Left lung (tissue), 10 donors: ENCODE data around the gene CD96. TPM values are rescaled to one million over a fixed set of nuclear protein-coding genes. Genes with fewer than 3 reads are reported as not detected.

Experiments
- ATAC-seq: fragments of 200-7000 bp; cut with Tn5 transposase; one replicate; pipeline ENCODE4 v1.9.1; 2020; ENCODE audit warnings: moderate library complexity
- DNase-seq, 4 donors: peaks; one replicate each; pipeline ENCODE4 v3.0.0-alpha.2; 2013 to 2020
- H3K27ac ChIP-seq, 2 donors: fragments of 200-600 bp; sonication (generic) in 1 of 2; one replicate each; pipeline versions ENCODE4 v1.5.0 to v1.8.0; 2020 to 2021
- H3K27me3 ChIP-seq, 2 donors: fragments of 200-600 bp; sonication (generic) in 1 of 2; one replicate each; pipeline versions ENCODE4 v1.5.0 to v1.8.0; 2020 to 2021
- H3K36me3 ChIP-seq, 2 donors: fragments of 200-600 bp; sonication (generic) in 1 of 2; one replicate each; pipeline versions ENCODE4 v1.5.0 to v1.8.0; 2020 to 2021
- H3K4me1 ChIP-seq, 2 donors: fragments of 200-600 bp; one replicate each; pipeline ENCODE4 v1.8.0; 2021
- H3K4me3 ChIP-seq, 2 donors: fragments of 200-600 bp; sonication (generic) in 1 of 2; one replicate each; pipeline versions ENCODE4 v1.5.0 to v1.8.0; 2020 to 2021; ENCODE audit warnings: mild to moderate bottlenecking in 1 of 2
- H3K9me3 ChIP-seq, 2 donors: fragments of 200-600 bp; sonication (generic) in 1 of 2; one replicate each; pipeline versions ENCODE4 v1.5.0 to v1.8.0; 2020 to 2021
- CTCF ChIP-seq, 2 donors: fragments of 200-600 bp; sonication (generic) in 1 of 2; IDR thresholded peaks; one replicate each; pipeline versions ENCODE4 v1.5.0 to v1.8.0; 2021; ENCODE audit warnings: antibody characterized with exemption in 2 of 2
- intact Hi-C, 2 donors: fragments of 100-400 bp; cut with DNase I; formaldehyde crosslinking; loops; one replicate each; pipeline versions ENCODE4 v1.11.2 to v1.14.2; 2022
- polyA plus RNA-seq, 6 donors: library from polyadenylated mRNA; unstranded; fragments of 120-200 nt; gene quantifications; one replicate each; pipeline ENCODE4 v1.2.1, GENCODE V29; 2013; ENCODE audit not compliant: insufficient read length in 6 of 6
- total RNA-seq, 2 donors: library from RNA; stranded (reverse); fragmentation: NEBNext Ultra II Directional; extraction: Animal tissue kit (Norgen Biotek cat#: 25700); gene quantifications; one replicate each; pipeline ENCODE4 v1.2.1, GENCODE V29; 2021
- donor health status: DM: no; HTN: yes; CAD: no.
- donor health status: DM: no; HTN: no; CAD: no.

CD96 gene
- total and polyA plus RNA-seq, 8 donors = 0.53 to 5.3 (median 1.0) TPM

- H3K36me3 ChIP-seq = no peaks in the 10 kb centered on the region
- H3K4me3 ChIP-seq = no peak overlapping the region
- no peaks in the 10 kb centered on the region for H3K4me1 ChIP-seq
- H3K27ac ChIP-seq = no peak overlapping the region
- DNase-seq (no peak), ATAC-seq (no peak)
- H3K27me3 ChIP-seq = no peaks in the 10 kb centered on the region
- intact Hi-C loops = no loop called here
- no peaks in the 10 kb centered on the region for H3K9me3 ChIP-seq
- TF ChIP-seq CTCF (IDR thresholded peaks at IDR 0.05) = no peak
Observed at GRCh38 chr3:111571907-111572460, 30.0 kb downstream of the CD96 start.

GRCh38 chr3:111577113-111577512 lies 35.1 kb downstream of the CD96 start:
- intact Hi-C loops = no loop called here
- Histone ChIP-seq H3K4me1 (no peaks in the 10 kb centered on the region), H3K4me3 (no peak overlapping the region), H3K9me3 (no peaks in the 10 kb centered on the region), H3K27ac (no peak overlapping the region), H3K36me3 (no peaks in the 10 kb centered on the region), H3K27me3 (no peaks in the 10 kb centered on the region)
- DNase-seq = no peak
- no peak for TF ChIP-seq CTCF (IDR thresholded peaks at IDR 0.05)
- ATAC-seq = no peak

- intact Hi-C loops = no loop called here
- Histone ChIP-seq H3K4me3 (no peak overlapping the region), H3K27ac (no peak overlapping the region), H3K36me3 (no peaks in the 10 kb centered on the region), H3K27me3 (no peaks in the 10 kb centered on the region), H3K9me3 (no peaks in the 10 kb centered on the region), H3K4me1 (no peaks in the 10 kb centered on the region)
- peak in 1 of 2 donors; percentile 15 for TF ChIP-seq CTCF (IDR thresholded peaks at IDR 0.05)
- ATAC-seq (peak; percentile 81), DNase-seq (peak in 1 of 4 donors; percentile 18)
Observed at GRCh38 chr3:111577798-111578685, 36.0 kb downstream of the CD96 start.

GRCh38 chr3:111578867-111579266 lies 36.9 kb downstream of the CD96 start:
- no peaks in the 10 kb centered on the region for H3K9me3 ChIP-seq
- H3K4me1 ChIP-seq = no peaks in the 10 kb centered on the region
- intact Hi-C loops = no loop called here
- no peaks in the 10 kb centered on the region for H3K36me3 ChIP-seq
- no peak overlapping the region for H3K27ac ChIP-seq
- no peak for TF ChIP-seq CTCF (IDR thresholded peaks at IDR 0.05)
- no peak for DNase-seq
- no peaks in the 10 kb centered on the region for H3K27me3 ChIP-seq
- no peak overlapping the region for H3K4me3 ChIP-seq
- ATAC-seq = no peak

- Histone ChIP-seq H3K36me3 (no peaks in the 10 kb centered on the region), H3K9me3 (no peaks in the 10 kb centered on the region), H3K4me3 (no peak overlapping the region), H3K27me3 (no peaks in the 10 kb centered on the region), H3K4me1 (no peaks in the 10 kb centered on the region), H3K27ac (no peak overlapping the region)
- no peak for TF ChIP-seq CTCF (IDR thresholded peaks at IDR 0.05)
- ATAC-seq = no peak
- intact Hi-C loops = no loop called here
- no peak for DNase-seq
Observed at GRCh38 chr3:111579495-111579894, 37.5 kb downstream of the CD96 start.
